UCSD-AML1 (cell line): ENCODE data around the gene TESPA1.

ENCODE experiments used
- DNase-seq: peaks from one replicate; lab custom pipeline; 2025; ENCODE audit not compliant: unreplicated experiment; lab: John Stamatoyannopoulos, UW

TESPA1 gene

DNA sequence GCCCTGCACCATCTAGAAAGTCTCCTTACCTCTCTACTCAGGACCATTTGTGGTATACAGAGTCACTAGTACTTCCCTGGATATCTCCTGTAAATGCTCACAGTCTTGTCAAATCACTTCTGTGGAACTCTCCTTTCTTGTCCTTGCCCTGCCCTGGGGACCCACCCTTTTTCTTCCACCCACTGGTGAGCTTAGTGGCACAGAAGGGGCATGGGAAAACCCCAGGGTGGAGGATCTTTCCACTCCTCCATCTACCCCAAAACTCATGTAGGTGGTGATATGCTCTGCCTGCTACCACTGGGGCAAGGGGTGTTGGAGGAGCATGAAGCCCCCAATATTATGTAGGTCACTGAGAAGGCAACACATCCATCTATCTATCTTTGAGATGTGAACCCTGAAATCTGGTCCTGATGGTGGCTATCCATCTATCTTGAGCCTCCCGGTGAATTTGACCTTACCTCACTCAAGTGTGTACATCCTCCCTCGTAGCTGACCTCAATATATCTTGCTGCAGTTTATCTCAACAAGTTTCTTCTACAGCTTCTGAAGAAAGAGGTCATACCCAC lies 943 bp downstream of the TESPA1 start:
- DNase-seq: no peak

DNA sequence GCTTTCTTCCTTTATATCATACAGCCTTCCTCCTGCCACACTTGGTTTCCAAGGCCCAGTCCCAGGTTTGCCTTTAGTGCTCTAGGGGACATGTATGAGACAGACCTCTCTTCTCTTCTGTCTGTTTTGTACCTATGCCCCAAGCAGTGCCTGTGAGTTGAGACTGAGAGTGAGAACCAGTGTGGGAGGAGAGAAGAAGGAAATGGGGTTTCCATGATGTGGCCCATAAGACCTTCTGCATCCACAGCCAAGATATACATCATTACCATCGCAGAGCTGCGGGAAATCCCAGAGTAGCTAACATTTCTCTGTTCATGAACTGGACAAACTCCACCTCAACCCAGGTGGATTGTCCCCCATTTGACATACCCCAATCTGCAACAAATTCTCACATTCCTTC lies 2.8 kb downstream of the TESPA1 start:
- DNase-seq: no peak

DNA sequence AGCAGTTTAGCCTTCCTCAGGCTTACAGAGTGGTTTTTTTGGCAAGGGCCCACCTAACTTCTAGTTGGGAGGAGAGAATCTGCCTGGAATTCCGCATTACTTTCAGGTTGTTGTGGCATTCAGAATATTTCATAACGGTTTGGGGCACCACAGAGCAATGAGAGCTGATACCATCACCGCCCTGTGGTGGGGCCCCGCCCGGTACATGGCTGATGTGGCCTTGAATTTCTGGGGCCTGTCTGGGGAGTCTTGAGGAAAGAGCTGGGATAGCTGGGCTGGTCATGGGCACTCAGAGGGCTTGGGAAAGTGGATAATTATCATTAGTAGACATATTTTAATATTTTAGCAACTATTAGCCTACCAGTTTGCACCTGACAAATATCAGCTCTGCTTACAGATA lies 4.2 kb downstream of the TESPA1 start:
- no peak for DNase-seq

GRCh38 chr12:54977857-54978256 lies 6.7 kb downstream of the TESPA1 start:
- no peak for DNase-seq

- no peak for DNase-seq
Measured at GRCh38 chr12:54977155-54977554, 7.4 kb downstream of the TESPA1 start.

GRCh38 chr12:54975875-54976274 lies 8.7 kb downstream of the TESPA1 start:
- DNase-seq: no peak

DNA sequence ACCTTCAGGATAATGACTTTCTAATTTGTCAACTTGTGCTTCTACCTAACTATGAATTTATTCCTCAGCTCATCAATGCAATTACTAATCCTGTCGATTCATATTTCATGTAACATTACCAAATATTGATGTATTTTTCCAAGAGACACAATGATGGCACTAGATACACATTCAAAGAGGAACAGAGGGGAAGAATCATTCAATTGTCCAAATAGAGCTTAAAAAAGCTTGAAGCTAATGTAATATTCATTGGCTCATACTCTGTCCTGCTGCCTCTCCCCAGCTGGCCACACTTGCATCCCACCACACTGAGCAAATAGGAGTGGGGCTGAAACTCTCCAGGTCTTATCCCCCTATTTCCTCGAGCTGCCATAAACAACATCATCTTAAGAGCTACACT lies 9.3 kb downstream of the TESPA1 start:
- DNase-seq: no peak

- no peak for DNase-seq
Measured at GRCh38 chr12:54974279-54974678, 10.3 kb downstream of the TESPA1 start.

DNA sequence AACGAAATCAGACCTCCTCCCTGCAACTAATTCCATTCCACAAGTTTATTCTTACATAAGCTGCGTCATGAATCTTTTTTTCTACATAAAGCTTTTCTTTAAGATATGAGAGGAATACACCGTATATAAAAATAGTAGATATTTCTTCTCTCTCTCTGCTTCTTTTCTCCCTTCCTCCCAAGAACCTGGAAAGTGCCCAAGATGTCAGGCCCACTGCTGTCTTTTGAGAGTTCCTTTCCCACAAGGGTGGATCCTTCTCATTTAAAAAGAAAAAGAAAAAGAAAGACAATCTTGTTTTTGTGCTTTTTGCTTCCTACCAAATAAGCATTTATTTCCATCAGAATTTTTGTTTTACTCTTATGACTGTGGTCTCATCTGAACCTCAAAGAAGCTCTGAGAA lies 11.0 kb downstream of the TESPA1 start:
- no peak for DNase-seq

DNA sequence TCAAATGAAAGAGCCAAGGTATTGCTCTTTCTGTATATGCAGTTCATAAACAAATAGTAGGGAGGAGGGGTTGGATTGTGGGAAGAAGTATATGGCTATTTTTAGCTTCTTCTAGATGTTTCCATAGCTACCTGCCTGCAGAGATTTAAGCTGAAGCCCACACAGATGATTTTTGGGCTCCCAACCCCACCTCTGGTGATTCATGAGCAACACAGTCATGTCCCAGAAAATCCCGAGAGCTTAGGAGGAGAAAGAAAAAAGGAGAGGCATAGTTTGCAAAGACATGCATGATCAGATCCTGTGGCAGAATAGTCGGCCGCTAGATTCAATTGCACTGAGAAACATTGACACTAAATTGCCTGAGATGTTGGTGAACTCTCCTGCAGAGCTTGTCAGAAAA lies 13.8 kb downstream of the TESPA1 start:
- no peak for DNase-seq

- DNase-seq: no peak
Measured at GRCh38 chr12:54968181-54968730, 16.3 kb downstream of the TESPA1 start.

GRCh38 chr12:54967461-54967860 lies 17.1 kb downstream of the TESPA1 start:
- DNase-seq: no peak

DNA sequence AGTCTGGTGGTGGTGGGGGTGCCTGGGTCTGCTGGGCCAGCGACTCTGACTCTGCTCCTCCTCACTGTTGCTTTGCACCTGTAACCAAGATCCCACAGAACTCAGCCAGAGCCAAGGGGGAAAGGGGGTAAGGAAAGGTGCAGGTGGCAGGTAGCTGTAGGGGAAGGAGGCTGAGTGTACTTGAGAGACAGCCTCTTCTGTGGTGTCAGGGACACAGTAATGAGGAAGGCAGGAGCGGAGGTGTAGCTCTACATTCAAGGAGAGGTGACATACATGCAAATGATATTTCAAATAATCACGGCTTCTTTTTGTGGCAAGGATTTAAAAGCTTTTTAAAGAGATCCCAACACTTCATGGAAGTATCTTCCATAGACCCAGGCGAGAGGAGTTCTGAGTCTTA lies 23.4 kb downstream of the TESPA1 start:
- DNase-seq: no peak

DNA sequence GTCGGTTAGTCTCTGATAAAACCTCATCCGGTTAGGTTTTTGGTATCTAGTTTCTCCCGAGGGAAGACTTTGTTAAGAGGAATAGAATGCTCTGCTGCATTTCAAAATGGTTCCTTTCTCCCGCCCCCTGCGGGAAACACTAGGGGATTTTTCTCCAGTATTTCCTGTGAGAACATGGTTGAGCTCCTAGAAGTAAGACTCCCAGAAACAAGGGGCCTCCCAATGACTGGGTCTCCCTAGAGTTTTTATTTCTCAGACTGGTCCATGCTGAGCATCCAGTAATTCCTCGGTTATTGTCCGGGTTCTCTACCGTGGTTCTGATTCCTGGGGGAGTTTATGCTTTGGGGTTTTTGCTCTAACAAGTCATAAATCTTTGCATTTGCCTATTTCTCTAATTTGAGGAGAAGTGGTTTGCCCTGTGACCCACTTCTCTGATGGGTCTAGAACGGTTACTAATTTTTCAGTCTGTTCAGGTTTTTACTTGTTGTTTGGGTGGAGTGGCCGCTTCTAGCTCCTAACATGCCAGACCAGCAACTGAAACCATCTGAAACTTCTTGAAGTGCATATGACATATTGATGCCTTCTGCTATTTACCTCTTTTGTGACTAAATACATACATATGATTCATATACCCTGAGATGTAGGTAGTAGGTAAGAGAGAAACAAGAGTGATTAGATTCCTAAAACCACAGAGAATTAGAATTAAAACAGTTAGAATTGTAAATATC lies 25.1 kb downstream of the TESPA1 start:
- no peak for DNase-seq

- DNase-seq: no peak
Measured at GRCh38 chr12:54958048-54958658, 26.4 kb downstream of the TESPA1 start.

DNA sequence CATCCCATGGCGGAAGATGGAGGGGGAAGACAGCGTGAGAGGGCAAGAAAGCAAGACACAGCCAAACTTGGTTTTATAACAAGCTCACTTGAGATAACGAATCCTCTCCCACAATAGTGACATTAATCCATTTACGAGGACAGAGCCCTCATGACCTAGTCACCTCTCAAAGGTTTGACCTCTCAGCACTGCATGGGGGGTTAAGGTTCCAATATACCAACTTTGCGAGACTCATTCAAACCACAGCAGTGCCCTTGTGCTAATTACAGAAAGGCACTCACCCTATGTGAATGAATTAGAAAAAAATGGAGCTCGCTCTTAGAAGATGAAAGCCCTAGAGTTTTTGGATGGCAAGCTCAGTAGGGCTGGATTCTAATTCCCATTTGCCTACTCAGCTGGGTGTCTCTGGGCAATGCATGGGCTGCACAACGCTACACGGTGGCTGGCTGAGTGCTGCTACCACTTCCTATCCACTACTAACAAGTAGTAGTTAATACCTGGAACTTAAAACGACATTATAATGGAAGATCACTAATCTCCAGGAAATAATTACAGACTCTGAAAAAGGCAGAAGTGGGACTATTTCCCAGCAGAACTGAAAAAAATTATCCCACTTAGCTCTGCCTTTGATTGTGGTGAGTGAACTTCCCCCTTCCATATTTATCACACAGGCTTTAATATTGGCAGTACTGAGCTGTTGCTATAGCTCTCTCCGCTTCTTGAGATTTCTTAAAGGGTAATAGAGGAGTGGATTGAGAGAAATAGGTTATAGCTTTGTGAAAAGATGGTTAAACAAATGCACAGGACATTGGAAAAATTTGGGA lies 27.5 kb downstream of the TESPA1 start:
- DNase-seq: no peak

GRCh38 chr12:54956322-54956721 lies 28.2 kb downstream of the TESPA1 start:
- no peak for DNase-seq

- no peak for DNase-seq
Measured at GRCh38 chr12:54954801-54955200, 29.8 kb downstream of the TESPA1 start.

- no peak for DNase-seq
Measured at GRCh38 chr12:54954228-54954627, 30.3 kb downstream of the TESPA1 start.

DNA sequence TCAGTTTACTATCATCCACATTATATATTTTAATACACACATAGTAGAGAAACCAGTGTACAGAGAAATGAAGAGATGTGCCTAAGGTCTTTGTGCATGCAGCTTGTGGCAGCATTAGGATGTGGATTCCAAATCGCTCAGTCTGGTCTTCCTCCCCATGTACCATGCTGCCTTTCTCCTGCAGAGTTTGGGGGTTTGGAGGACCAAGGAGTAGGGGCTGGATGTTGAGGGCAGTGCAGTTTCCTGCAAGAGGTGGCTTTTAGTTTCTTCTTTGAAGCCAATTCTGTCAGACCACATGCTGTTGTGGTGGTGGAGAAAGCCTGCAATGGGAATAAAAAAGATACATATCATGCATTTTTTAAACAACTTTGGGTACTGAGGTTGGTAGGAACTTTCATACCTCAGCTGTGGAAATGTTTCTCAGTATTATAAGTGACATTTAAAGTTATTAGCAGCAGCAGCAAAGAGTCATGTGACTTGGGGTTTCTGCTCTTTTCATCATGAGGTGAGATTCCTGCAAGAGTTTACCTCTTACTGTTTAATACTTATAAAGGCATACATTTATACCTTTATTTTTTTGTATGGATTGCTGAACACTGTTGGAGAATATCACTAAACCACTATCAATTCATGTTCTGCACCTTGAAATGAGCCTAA lies 34.4 kb downstream of the TESPA1 start:
- DNase-seq: no peak
